ENCODE data around the gene NEDD4L.
"Not testable (repeated sequence)": the region's sequence is repeated elsewhere in the genome, so short reads cannot be mapped to it uniquely, and the experiment has no call there.

The NEDD4L gene

GRCh38 chr18:58360324-58360723 lies 316.3 kb downstream of the NEDD4L start:
- no peak for DNase-seq

GRCh38 chr18:58361212-58361611 lies 317.2 kb downstream of the NEDD4L start:
- DNase-seq = no peak

GRCh38 chr18:58362027-58362575 lies 318.1 kb downstream of the NEDD4L start:
- DNase-seq = no peak

GRCh38 chr18:58362829-58363271 lies 318.8 kb downstream of the NEDD4L start:
- DNase-seq = no peak

- no peak for DNase-seq
These were observed 319.9 kb downstream of the NEDD4L start for GRCh38 chr18:58363767-58364540.

GRCh38 chr18:58364876-58365528 lies 321.0 kb downstream of the NEDD4L start:
- no peak for DNase-seq

GRCh38 chr18:58367425-58368140 lies 323.6 kb downstream of the NEDD4L start:
- DNase-seq = no peak

- no peak for DNase-seq
These were observed 325.6 kb downstream of the NEDD4L start for GRCh38 chr18:58369616-58370015.

- no peak for DNase-seq
These were observed 326.1 kb downstream of the NEDD4L start for GRCh38 chr18:58370038-58370580.

- no peak for DNase-seq
These were observed 326.6 kb downstream of the NEDD4L start for GRCh38 chr18:58370612-58371011.

GRCh38 chr18:58373481-58373880 lies 329.5 kb downstream of the NEDD4L start:
- no peak for DNase-seq

GRCh38 chr18:58375051-58375450 lies 331.0 kb downstream of the NEDD4L start:
- DNase-seq = no peak

GRCh38 chr18:58378411-58379379 lies 334.7 kb downstream of the NEDD4L start:
- no peak for DNase-seq

GRCh38 chr18:58379443-58379842 lies 335.4 kb downstream of the NEDD4L start:
- DNase-seq = no peak

GRCh38 chr18:58380113-58380512 lies 336.1 kb downstream of the NEDD4L start:
- DNase-seq = not testable (repeated sequence)

- DNase-seq = no peak
These were observed 337.8 kb downstream of the NEDD4L start for GRCh38 chr18:58381676-58382411.

- no peak for DNase-seq
These were observed 338.4 kb downstream of the NEDD4L start for GRCh38 chr18:58382446-58382845.

GRCh38 chr18:58385472-58385871 lies 341.4 kb downstream of the NEDD4L start:
- DNase-seq = no peak

GRCh38 chr18:58386780-58387179 lies 342.8 kb downstream of the NEDD4L start:
- no peak for DNase-seq

GRCh38 chr18:58387716-58388115 lies 343.7 kb downstream of the NEDD4L start:
- DNase-seq = no peak

- DNase-seq = no peak
These were observed 344.7 kb downstream of the NEDD4L start for GRCh38 chr18:58388736-58389135.
